RCC 7860 (cell line): ENCODE results near the gene LMOD1.
A peak's percentile ranks its signal among the peaks of the same experiment; 100 is the strongest.
"Not testable (repeated sequence)": the region's sequence is repeated elsewhere in the genome, so short reads cannot be mapped to it uniquely, and the experiment has no call there.

Experiments
- DNase-seq: peaks from one replicate; pipeline ENCODE4 v3.0.0-alpha.2; 2015; ENCODE audit warnings: low spot score
- FAIRE-seq: peaks from 2 replicates; lab custom pipeline; 2012; peaks lifted over from hg19 to GRCh38; lab: Jason Lieb, UNC

LMOD1 gene

GRCh38 chr1:201880928-201881571, 65.3 kb downstream of the LMOD1 start:
- DNase-seq (no peak), FAIRE-seq (no peak)

- peak; percentile 21 for FAIRE-seq
- peak; percentile 40 for DNase-seq
Observed at GRCh38 chr1:201877877-201878401, 68.4 kb downstream of the LMOD1 start.

GRCh38 chr1:201876148-201876818, 70.1 kb downstream of the LMOD1 start:
- FAIRE-seq: no peak

GRCh38 chr1:201874672-201875071, 71.7 kb downstream of the LMOD1 start:
- DNase-seq (no peak), FAIRE-seq (no peak)

More at GRCh38 chr1:201876148-201876818, 70.1 kb downstream of the LMOD1 start:
- DNase-seq: no peak

GRCh38 chr1:201870397-201870796, 76.0 kb downstream of the LMOD1 start:
- FAIRE-seq: no peak
- no peak for DNase-seq

GRCh38 chr1:201861448-201861847, 84.9 kb downstream of the LMOD1 start:
- DNase-seq (no peak), FAIRE-seq (no peak)

- FAIRE-seq: no peak
- no peak for DNase-seq
Observed at GRCh38 chr1:201859424-201859823, 86.9 kb downstream of the LMOD1 start.

- not testable (repeated sequence) for FAIRE-seq, DNase-seq
Observed at GRCh38 chr1:201856722-201857121, 89.6 kb downstream of the LMOD1 start.

GRCh38 chr1:201851949-201852348, 94.4 kb downstream of the LMOD1 start:
- DNase-seq (no peak), FAIRE-seq (no peak)

GRCh38 chr1:201850053-201850397, 96.3 kb downstream of the LMOD1 start:
- peak; percentile 77 for DNase-seq
- FAIRE-seq: peak; percentile 82

- DNase-seq (no peak), FAIRE-seq (no peak)
Observed at GRCh38 chr1:201849372-201850052, 96.8 kb downstream of the LMOD1 start.

- DNase-seq (no peak), FAIRE-seq (no peak)
Observed at GRCh38 chr1:201848230-201848629, 98.1 kb downstream of the LMOD1 start.

- no peak for DNase-seq
- FAIRE-seq: no peak
Observed at GRCh38 chr1:201847150-201847549, 99.2 kb downstream of the LMOD1 start.
